Activated CD8-positive, alpha-beta memory T cell treated with anti-CD3 and anti-CD28 coated beads for 36 hours (primary cell): ENCODE measurements around the gene ZC3H12C. TPM values are rescaled to one million over a fixed set of nuclear protein-coding genes. Genes with fewer than 3 reads are reported as not detected.

Experiments
- CTCF ChIA-PET: fragments of 350-600 bp; sonication (Branson Sonifier 250); formaldehyde crosslinking; loops from one replicate; lab custom pipeline; 2021; ENCODE audit warnings: antibody characterized with exemption; lab: Charles Lee
- POLR2A ChIA-PET: fragments of 350-600 bp; sonication (Branson Sonifier 250); formaldehyde crosslinking; loops from one replicate; lab custom pipeline; 2021; ENCODE audit warnings: antibody characterized with exemption; lab: Charles Lee
- total RNA-seq, 2 experiments: library from RNA; stranded (reverse); gene quantifications; one replicate each; pipeline ENCODE4 v1.2.3, GENCODE V29; 2021

Gene ZC3H12C
- total RNA-seq, 2 experiments from 2014 or later: 2.3 to 2.6 TPM

- POLR2A ChIA-PET: no interaction called here
- CTCF ChIA-PET: interaction anchor here (0.7 kb wide), 1 partner anchor 116 kb away, joined by 3 read pairs; no protein-coding TSS in a partner anchor
Observed at GRCh38 chr11:110093407-110094297, 460 bp downstream of the ZC3H12C start.

DNA sequence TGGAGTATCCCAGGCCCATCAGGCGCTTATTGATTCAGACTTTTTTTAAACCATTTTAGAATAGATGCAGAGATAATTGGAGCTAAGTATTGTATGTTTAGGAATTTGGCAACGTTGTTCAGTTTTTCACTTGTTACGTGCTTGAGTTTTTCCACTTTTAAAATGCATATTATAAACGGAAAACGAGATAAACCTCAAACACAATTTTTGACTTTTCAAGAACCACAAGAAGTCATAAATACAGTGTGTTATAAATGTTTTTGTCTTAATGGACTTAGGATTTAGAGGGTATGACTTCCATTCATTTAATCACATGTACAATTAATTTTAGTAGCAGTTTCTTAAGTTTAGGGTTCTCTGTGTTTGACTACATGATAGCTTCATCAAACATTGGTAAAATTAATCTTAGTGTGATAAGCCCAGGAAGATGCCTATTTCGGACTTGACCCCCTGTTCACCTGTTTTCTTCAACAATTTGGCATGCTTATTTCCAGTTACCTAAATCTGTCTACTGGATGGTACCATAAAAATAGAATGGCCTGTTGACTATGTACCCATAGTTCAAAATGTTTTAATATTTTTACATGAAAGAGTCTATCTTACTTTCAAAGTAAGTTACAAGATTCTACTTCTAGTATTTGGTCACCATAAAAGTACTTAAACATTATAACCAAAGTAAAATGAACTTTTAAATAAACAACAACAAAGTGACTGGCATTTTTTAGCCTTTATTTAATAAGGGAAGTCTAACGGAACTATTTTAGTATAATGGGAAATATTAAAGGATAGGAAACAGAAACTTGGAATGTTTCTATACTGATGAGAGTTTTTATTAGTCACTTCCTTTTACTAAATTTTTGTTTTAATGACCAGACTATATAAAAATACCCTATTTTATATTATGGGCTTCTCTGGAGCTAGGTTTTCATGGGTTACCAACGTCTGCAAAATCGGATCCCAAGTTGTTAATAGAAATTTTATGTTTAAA is 1.4 kb downstream of the ZC3H12C start:
- POLR2A ChIA-PET: no interaction called here
- CTCF ChIA-PET: interaction anchor here (0.7 kb wide), 1 partner anchor 117 kb away, joined by 3 read pairs; no protein-coding TSS in a partner anchor

- CTCF ChIA-PET: no interaction called here
- POLR2A ChIA-PET: no interaction called here
Observed at GRCh38 chr11:110095554-110095953, 2.4 kb downstream of the ZC3H12C start.

DNA sequence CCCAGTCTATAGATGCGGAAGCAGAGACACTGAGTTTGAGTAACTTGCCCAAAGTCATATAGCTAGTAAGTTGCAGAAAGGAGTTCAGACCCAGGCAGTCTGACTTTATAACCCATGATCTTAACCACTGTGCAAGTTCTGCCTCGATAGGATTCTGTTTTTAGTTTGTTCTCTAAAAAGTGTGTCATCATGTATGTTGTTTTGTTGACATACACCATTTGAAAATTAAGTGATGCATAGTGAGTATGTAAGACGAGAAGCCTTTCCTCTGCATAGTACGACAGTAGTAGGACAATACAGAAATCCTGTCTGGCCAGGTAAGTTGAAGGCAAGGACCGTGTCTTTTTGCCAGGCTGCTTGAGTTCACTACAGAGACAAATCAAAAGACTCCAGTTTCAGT is 3.3 kb downstream of the ZC3H12C start:
- CTCF ChIA-PET: no interaction called here

DNA sequence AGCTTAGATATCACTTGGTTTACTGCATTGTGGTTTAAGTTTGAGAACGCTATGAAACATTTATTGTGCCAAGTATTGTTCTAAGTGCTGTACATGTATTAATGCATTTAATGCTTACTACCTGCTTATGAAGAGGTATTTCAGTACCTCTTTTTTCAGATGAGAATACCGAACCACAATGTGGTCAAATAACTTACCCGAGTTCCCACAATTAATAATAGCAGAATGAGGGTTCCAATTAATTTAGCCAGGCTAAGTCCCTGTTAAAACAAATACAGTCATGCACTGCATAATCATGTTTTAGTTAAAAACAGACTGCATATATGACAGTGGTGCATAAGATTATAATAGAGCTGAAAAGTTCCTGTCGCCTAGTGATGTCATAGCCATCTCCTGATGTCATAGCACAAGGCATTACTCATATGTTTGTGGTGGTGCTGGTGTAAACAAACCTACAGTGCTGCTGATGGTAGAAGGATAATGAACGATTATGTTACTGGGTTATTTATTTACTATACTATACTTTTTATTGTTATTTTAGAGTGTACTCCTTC is 4.3 kb downstream of the ZC3H12C start:
- ChIA-PET POLR2A (no interaction called here), CTCF (no interaction called here)

More for the DNA sequence above, 3.3 kb downstream of the ZC3H12C start:
- POLR2A ChIA-PET: no interaction called here

GRCh38 chr11:110098645-110099044 is 5.5 kb downstream of the ZC3H12C start:
- ChIA-PET CTCF (no interaction called here), POLR2A (no interaction called here)

DNA sequence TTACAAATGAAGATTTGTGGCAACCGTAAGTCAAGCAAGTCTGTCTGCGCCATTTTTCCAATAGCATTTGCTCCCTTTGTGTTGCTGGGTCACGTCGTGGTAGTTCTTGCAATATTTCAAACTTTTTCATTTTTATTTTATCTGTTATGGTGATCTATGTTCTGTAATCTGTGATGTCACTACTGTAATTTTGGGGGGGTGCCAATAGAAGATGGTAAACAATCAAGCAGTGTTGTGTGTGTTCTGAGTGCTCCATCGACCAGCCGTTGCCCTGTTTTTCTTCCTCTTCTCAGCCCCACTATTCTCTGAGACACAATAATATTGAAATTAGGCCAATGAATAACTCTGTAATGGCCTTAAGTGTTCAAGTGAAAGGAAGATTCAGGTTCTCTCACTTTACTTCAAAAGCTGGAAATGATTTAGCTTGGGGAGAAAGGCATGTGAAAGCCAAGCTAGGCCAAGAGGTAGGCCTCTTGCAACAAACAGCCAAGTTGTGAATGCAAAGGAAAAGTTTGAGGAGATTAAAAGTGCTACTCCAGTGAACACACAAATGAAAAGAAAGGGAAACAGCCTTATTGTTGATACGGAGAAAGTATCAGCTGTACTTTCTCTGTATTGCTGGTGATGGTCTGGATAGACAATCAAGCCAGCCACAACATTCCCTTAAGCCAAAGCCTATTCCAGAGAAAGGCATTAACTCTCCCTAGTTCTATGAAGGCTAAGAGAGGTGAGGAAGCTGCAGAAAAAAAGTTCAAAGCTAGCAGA is 7.5 kb downstream of the ZC3H12C start:
- CTCF ChIA-PET: no interaction called here
- POLR2A ChIA-PET: no interaction called here

- POLR2A ChIA-PET: no interaction called here
- CTCF ChIA-PET: no interaction called here
Observed at GRCh38 chr11:110106713-110107274, 13.6 kb downstream of the ZC3H12C start.

- ChIA-PET POLR2A (no interaction called here), CTCF (no interaction called here)
Observed at GRCh38 chr11:110110854-110111253, 17.7 kb downstream of the ZC3H12C start.

- CTCF ChIA-PET: no interaction called here
- POLR2A ChIA-PET: no interaction called here
Observed at GRCh38 chr11:110112457-110112856, 19.3 kb downstream of the ZC3H12C start.

DNA sequence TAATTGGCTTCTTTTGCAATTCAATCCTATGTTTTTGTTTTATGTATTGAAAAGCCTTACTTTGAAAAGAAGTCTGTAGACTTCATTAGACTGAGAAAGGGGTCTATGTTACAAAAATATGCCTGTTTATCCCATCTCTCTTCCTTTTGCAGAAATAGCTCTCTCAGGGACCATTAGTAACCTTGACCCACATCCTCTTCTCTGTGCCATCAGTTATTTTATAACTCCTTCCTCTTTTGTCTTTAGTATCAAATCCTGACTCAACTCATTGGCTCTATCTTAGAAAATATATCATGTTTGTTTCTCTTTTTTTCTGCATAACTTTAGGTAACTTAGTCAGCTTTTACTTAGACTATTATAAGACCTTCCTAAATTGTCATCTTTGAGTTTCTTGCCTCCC is 20.3 kb downstream of the ZC3H12C start:
- ChIA-PET CTCF (no interaction called here), POLR2A (no interaction called here)

GRCh38 chr11:110113973-110114372 is 20.8 kb downstream of the ZC3H12C start:
- CTCF ChIA-PET: no interaction called here
- POLR2A ChIA-PET: no interaction called here

DNA sequence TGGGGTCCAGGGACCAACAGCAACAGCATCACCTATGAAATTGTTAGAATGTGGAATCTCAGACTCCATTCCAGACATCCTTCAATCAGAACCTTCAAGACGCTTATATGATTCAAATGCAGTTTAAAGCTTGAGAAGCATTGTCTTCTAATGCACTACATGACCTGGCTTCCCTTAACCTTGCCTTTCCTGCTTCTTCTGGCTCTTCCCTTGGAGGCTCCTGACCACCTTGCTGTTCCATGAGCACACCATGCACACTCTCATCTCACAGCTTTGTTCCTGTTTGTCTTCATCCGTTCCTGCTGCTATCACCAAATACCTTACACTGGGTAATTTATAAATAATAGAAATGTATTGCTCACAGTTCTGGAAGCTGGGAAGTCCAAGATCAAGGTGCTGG is 26.1 kb downstream of the ZC3H12C start:
- CTCF ChIA-PET: no interaction called here

DNA sequence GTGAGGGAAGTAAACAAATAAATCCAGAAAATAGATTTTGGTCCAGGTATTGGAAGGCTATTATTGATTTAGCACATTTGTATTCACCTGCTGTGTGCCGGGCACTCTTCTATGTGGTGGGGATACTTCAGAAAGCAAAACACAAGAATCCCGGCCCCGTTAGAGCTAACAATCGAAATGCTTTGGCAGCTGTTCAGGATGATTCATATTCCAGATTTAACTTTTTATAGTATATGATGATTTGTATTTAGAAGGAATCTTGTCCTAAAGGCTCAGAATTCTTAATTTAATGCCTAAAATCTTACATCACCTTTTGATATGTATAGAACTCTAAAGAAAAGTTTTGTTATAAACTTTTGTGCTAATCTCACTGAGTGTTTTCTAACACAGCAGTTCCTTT is 28.0 kb downstream of the ZC3H12C start:
- ChIA-PET POLR2A (no interaction called here), CTCF (no interaction called here)

More for the DNA sequence above, 26.1 kb downstream of the ZC3H12C start:
- POLR2A ChIA-PET: no interaction called here

GRCh38 chr11:110123003-110123402 is 29.8 kb downstream of the ZC3H12C start:
- POLR2A ChIA-PET: no interaction called here
- CTCF ChIA-PET: no interaction called here

DNA sequence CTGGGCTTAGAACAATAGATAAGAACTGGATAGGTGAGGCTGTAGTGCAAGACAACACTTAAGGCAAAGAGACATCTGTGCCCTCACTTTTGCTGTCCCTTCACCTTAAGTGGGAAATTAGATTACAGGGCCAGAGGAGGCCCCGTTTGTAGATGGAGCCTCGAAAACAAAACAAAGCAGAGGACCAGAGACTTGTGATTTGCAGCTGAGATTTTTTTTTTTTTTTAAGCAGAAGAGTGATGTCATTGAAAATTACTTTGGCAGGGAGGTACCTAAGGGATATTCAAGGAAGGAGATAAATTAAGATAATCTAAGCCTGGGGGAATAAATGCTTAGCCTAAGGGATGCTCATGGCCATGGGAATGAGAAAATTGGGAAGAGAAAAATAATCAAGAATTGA is 31.4 kb downstream of the ZC3H12C start:
- ChIA-PET POLR2A (no interaction called here), CTCF (interaction anchor here (0.6 kb wide), 1 partner anchor 1279 kb away, joined by 4 read pairs; no protein-coding TSS in a partner anchor)

GRCh38 chr11:110125632-110126031 is 32.4 kb downstream of the ZC3H12C start:
- POLR2A ChIA-PET: no interaction called here
- CTCF ChIA-PET: no interaction called here

DNA sequence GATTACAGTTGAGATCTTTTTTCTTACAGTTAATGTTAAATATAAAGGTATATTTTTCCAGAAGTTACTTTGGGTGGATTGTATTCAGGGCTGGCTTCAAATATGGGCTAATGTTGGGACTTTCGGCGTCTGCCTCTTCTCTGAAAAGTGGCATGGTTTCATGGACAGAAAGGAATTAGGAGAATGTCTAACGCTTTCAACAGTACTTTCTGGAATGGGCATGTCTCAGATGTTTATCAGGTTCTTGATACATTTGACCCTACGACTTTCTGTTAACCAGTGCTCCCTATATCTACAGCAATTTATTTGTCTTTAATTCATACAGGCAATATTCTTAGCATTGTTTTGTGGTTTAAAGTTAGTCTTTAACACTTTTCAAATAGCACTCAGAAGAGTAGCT is 33.7 kb downstream of the ZC3H12C start:
- POLR2A ChIA-PET: no interaction called here
- CTCF ChIA-PET: no interaction called here

DNA sequence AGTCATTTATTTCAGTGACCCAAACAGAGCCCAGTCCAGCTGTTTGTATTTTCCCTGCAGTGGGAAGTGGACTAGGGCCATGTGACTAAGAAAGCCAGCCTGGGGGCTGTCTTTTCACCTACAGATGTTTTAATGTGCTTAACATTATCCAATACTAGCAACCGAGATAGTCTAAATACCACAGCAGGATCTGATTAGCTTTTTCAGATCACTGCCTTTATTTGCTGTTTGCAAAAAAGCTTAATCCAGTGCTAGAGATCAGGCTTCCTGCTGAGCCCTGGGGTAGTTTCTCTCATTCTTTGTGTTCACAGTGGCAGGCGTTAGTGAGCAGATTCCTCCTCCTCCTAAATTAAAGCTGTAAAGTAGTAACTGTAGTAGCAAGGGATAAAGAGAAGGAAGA is 35.0 kb downstream of the ZC3H12C start:
- ChIA-PET POLR2A (no interaction called here), CTCF (no interaction called here)
